Astrocyte (in vitro differentiated cells and primary cell): ENCODE measurements around the gene BCOR. TPM values are rescaled to one million over a fixed set of nuclear protein-coding genes. Genes with fewer than 3 reads are reported as not detected.

Source experiments
- DNase-seq: peaks from one replicate; pipeline ENCODE4 v3.0.0-alpha.2; 2010; ENCODE audit warnings: low read depth
- FAIRE-seq: peaks from 2 replicates; lab custom pipeline; 2011; peaks lifted over from hg19 to GRCh38; lab: Jason Lieb, UNC
- H2AFZ ChIP-seq: 2 replicates; pipeline ENCODE4 v1.6.0; 2012; ENCODE audit warnings: low read depth, low read length, inconsistent platforms
- H3K27ac ChIP-seq: 2 replicates; pipeline ENCODE4 v1.5.1; 2011; ENCODE audit warnings: low read depth, low read length, inconsistent platforms
- H3K27me3 ChIP-seq: 2 replicates; pipeline ENCODE4 v1.6.0; 2011; ENCODE audit warnings: low read length, inconsistent platforms; ENCODE audit not compliant: insufficient read depth
- H3K36me3 ChIP-seq: 2 replicates; pipeline ENCODE4 v1.5.1; 2011; ENCODE audit warnings: low read length, inconsistent platforms; ENCODE audit not compliant: insufficient read depth
- H3K4me1 ChIP-seq: 2 replicates; pipeline ENCODE4 v1.5.1; 2011; ENCODE audit warnings: low read length, inconsistent platforms; ENCODE audit not compliant: insufficient read depth
- H3K4me2 ChIP-seq: 2 replicates; pipeline ENCODE4 v1.6.0; 2012; ENCODE audit warnings: low read length, inconsistent platforms
- H3K4me3 ChIP-seq: 2 replicates; pipeline ENCODE4 v1.5.1; 2011; ENCODE audit warnings: low read depth, mild to moderate bottlenecking, low read length, inconsistent platforms; ENCODE audit not compliant: insufficient read depth
- H3K79me2 ChIP-seq: 2 replicates; pipeline ENCODE4 v1.6.0; 2012; ENCODE audit warnings: mild to moderate bottlenecking, low read length, inconsistent platforms; ENCODE audit not compliant: insufficient read depth
- H3K9ac ChIP-seq: 2 replicates; pipeline ENCODE4 v1.6.0; 2012; ENCODE audit warnings: mild to moderate bottlenecking, low read length, inconsistent platforms
- H3K9me3 ChIP-seq: 2 replicates; pipeline ENCODE4 v1.5.1; 2012; ENCODE audit warnings: low read depth, mild to moderate bottlenecking, low read length, inconsistent platforms; ENCODE audit not compliant: insufficient read depth
- H4K20me1 ChIP-seq: 2 replicates; pipeline ENCODE4 v1.6.0; 2012; ENCODE audit warnings: low read length, inconsistent platforms; ENCODE audit not compliant: insufficient read depth
- H3K27ac Mint-ChIP-seq: one replicate; pipeline ENCODE4 v1.8.0; 2021; ENCODE audit warnings: mild to moderate bottlenecking, mixed read lengths; ENCODE audit not compliant: unreplicated experiment
- H3K27me3 Mint-ChIP-seq: one replicate; pipeline ENCODE4 v1.8.0; 2021; ENCODE audit warnings: low read depth, mixed read lengths; ENCODE audit not compliant: unreplicated experiment
- H3K36me3 Mint-ChIP-seq: one replicate; pipeline ENCODE4 v1.8.0; 2021; ENCODE audit warnings: low read depth, mixed read lengths; ENCODE audit not compliant: unreplicated experiment
- H3K4me1 Mint-ChIP-seq: one replicate; pipeline ENCODE4 v1.8.0; 2021; ENCODE audit warnings: low read depth, mixed read lengths; ENCODE audit not compliant: unreplicated experiment
- H3K4me3 Mint-ChIP-seq: one replicate; pipeline ENCODE4 v1.8.0; 2021; ENCODE audit warnings: mild to moderate bottlenecking, moderate library complexity, mixed read lengths; ENCODE audit not compliant: unreplicated experiment
- H3K9me3 Mint-ChIP-seq: one replicate; pipeline ENCODE4 v1.8.0; 2021; ENCODE audit warnings: mild to moderate bottlenecking, mixed read lengths; ENCODE audit not compliant: unreplicated experiment
- CTCF ChIP-seq: IDR thresholded peaks from 2 replicates; pipeline ENCODE4 v1.5.1; 2011; ENCODE audit warnings: low read depth, mild to moderate bottlenecking, inconsistent platforms, low read length, moderate library complexity; ENCODE audit not compliant: insufficient read depth
- EZH2 ChIP-seq: IDR thresholded peaks from 2 replicates; pipeline ENCODE4 v1.6.1; 2012; ENCODE audit warnings: mild to moderate bottlenecking, low read length, inconsistent platforms; ENCODE audit not compliant: insufficient read depth
- total RNA-seq: library from RNA; stranded (reverse); gene quantifications from 2 replicates; pipeline ENCODE4 v1.2.1, GENCODE V29; 2021

BCOR gene
- total RNA-seq, 1 donor from 2014 or later = 9.0 TPM

GRCh38 chrX:40074080-40074958 is 23.4 kb downstream of the BCOR start:
- H3K9ac ChIP-seq = no peak overlapping the region
- Mint-ChIP-seq H3K27ac (no peak overlapping the region), H3K4me1 (no peaks in the 10 kb centered on the region), H3K36me3 (peaks cover 20% of the 10 kb centered on the region), H3K9me3 (no peaks in the 10 kb centered on the region), H3K4me3 (no peak overlapping the region), H3K27me3 (no peaks in the 10 kb centered on the region)
- TF ChIP-seq CTCF (no peak), EZH2 (no peak)
- H3K9me3 ChIP-seq = no peaks in the 10 kb centered on the region
- FAIRE-seq (no peak), DNase-seq (no peak)
- peaks cover 5% of the 10 kb centered on the region for H3K4me1 ChIP-seq
- no peak overlapping the region for H3K4me3 ChIP-seq
- H4K20me1 ChIP-seq = peaks cover 28% of the 10 kb centered on the region
- H3K36me3 ChIP-seq = peaks cover 4% of the 10 kb centered on the region
- H3K79me2 ChIP-seq = peaks cover 10% of the 10 kb centered on the region
- H3K4me2 ChIP-seq = no peak overlapping the region
- no peak overlapping the region for H2AFZ ChIP-seq
- H3K27me3 ChIP-seq = no peaks in the 10 kb centered on the region
- H3K27ac ChIP-seq = no peak overlapping the region

DNA sequence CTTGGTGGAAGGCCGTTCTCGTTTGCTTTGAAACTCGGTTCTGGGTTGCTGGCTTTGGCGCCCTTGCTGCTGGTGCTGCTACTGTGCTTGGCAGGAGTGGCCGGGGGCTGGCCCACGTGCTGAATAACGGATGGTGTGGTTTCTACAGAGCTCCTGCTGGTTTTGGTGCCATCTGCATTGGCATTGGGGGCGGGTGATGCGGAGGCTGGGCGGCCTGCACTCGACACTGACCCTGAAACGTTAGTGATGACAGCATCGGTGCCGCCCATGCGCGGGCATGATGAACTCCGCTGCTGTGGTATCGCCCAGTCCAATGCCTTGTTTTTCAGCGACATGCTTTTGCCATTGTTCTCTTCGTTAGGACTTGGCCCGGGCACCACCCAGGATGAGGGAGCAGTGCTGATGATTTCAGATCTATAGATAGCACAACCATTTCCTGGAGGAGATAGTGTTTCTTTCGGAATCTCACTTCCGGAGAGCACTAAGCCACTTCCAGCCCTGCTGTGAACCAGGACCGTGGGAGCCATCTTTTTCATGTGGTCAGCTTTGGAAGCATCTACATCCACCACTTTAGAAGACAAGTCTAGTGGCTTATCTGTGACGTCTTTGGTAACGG is 24.2 kb downstream of the BCOR start:
- no peak for DNase-seq
- peaks cover 20% of the 10 kb centered on the region for H3K36me3 Mint-ChIP-seq
- Histone ChIP-seq H3K4me2 (no peak overlapping the region), H3K36me3 (peaks cover 4% of the 10 kb centered on the region), H3K9ac (no peak overlapping the region), H2AFZ (no peak overlapping the region), H3K4me3 (no peak overlapping the region), H3K79me2 (peaks cover 10% of the 10 kb centered on the region), H3K27ac (no peak overlapping the region), H3K9me3 (no peaks in the 10 kb centered on the region), H3K4me1 (peaks cover 5% of the 10 kb centered on the region), H3K27me3 (no peaks in the 10 kb centered on the region), H4K20me1 (peaks cover 22% of the 10 kb centered on the region)
- H3K27me3 Mint-ChIP-seq = no peaks in the 10 kb centered on the region
- no peaks in the 10 kb centered on the region for H3K9me3 Mint-ChIP-seq
- no peak overlapping the region for H3K4me3 Mint-ChIP-seq
- H3K27ac Mint-ChIP-seq = no peak overlapping the region
- TF ChIP-seq CTCF = no peak
- no peak for TF ChIP-seq EZH2
- no peak for FAIRE-seq
- H3K4me1 Mint-ChIP-seq = no peaks in the 10 kb centered on the region

- no peaks in the 10 kb centered on the region for H3K27me3 Mint-ChIP-seq
- Histone ChIP-seq H4K20me1 (peaks cover 24% of the 10 kb centered on the region), H3K27ac (no peak overlapping the region), H3K27me3 (no peaks in the 10 kb centered on the region), H3K9ac (no peak overlapping the region), H3K9me3 (no peaks in the 10 kb centered on the region), H3K4me1 (peaks cover 5% of the 10 kb centered on the region), H3K36me3 (peaks cover 4% of the 10 kb centered on the region), H3K4me2 (no peak overlapping the region), H3K79me2 (peaks cover 7% of the 10 kb centered on the region), H2AFZ (no peak overlapping the region), H3K4me3 (no peak overlapping the region)
- no peak for FAIRE-seq
- no peaks in the 10 kb centered on the region for H3K4me1 Mint-ChIP-seq
- DNase-seq = no peak
- no peaks in the 10 kb centered on the region for H3K9me3 Mint-ChIP-seq
- H3K36me3 Mint-ChIP-seq = peaks cover 27% of the 10 kb centered on the region
- TF ChIP-seq EZH2 (no peak), CTCF (no peak)
- no peak overlapping the region for H3K4me3 Mint-ChIP-seq
- no peak overlapping the region for H3K27ac Mint-ChIP-seq
Observed at GRCh38 chrX:40072246-40072645, 25.5 kb downstream of the BCOR start.
